ENCODE data around the gene PSMC3IP. TPM values are rescaled to one million over a fixed set of nuclear protein-coding genes. Genes with fewer than 3 reads are reported as not detected.

PSMC3IP gene
- total and polyA plus RNA-seq, 8 donors, result 0.89 to 6.5 (median 4.2) TPM; not detected in 2

- peak overlapping the region in 4 of 5 donors; percentile 90 to 93 (median 92) for H3K27ac ChIP-seq
- WGBS, 5 donors, result 84 to 96% (median 91%) methylated on average over 8 of the region's 8 CpGs
- H3K4me1 ChIP-seq, result peaks cover 54 to 82% (median 64%) of the 10 kb centered on the region in 4 donors
Measured at GRCh38 chr17:42522798-42523278, 54.7 kb downstream of the PSMC3IP start.

More at GRCh38 chr17:42522798-42523278, 54.7 kb downstream of the PSMC3IP start:
- no peak for TF ChIP-seq EP300 (IDR thresholded peaks at IDR 0.05)
- TF ChIP-seq, protein P1, sequence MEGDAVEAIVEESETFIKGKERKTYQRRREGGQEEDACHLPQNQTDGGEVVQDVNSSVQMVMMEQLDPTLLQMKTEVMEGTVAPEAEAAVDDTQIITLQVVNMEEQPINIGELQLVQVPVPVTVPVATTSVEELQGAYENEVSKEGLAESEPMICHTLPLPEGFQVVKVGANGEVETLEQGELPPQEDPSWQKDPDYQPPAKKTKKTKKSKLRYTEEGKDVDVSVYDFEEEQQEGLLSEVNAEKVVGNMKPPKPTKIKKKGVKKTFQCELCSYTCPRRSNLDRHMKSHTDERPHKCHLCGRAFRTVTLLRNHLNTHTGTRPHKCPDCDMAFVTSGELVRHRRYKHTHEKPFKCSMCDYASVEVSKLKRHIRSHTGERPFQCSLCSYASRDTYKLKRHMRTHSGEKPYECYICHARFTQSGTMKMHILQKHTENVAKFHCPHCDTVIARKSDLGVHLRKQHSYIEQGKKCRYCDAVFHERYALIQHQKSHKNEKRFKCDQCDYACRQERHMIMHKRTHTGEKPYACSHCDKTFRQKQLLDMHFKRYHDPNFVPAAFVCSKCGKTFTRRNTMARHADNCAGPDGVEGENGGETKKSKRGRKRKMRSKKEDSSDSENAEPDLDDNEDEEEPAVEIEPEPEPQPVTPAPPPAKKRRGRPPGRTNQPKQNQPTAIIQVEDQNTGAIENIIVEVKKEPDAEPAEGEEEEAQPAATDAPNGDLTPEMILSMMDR (IDR thresholded peaks at IDR 0.05), result no peak
- no peak for TF ChIP-seq POLR2A (IDR thresholded peaks at IDR 0.05)
- no peak for TF ChIP-seq POLR2AphosphoS5 (IDR thresholded peaks at IDR 0.05)
- H3K27me3 ChIP-seq, result no peaks in the 10 kb centered on the region
- DNase-seq, result no peak
- intact Hi-C loops (cut with DNase I; ENCODE audit: low total_unique reads), result no loop called here
- peaks cover 5 to 23% (median 13%) of the 10 kb centered on the region in 4 donors for H3K36me3 ChIP-seq
- H3K4me3 ChIP-seq, result no peak overlapping the region
- no peaks in the 10 kb centered on the region for H3K9me3 ChIP-seq

Other genes starting within 250 kb of the PSMC3IP start
- gene STAT3, start 189.3 kb downstream of the PSMC3IP start, total RNA-seq, result 100 to 1,000 TPM in 4 of 5 donors, 10 to 100 TPM in 1; 70.4 to 207 (median 159) TPM
- gene STAT3, start 189.3 kb downstream of the PSMC3IP start, polyA plus RNA-seq, result 10 to 100 TPM; 31.3 to 46.6 (median 42.3) TPM
- 100 to 1,000 TPM in 3 of 5 donors, 10 to 100 TPM in 2; 75.2 to 244 (median 162) TPM for gene CAVIN1, start 154.5 kb downstream of the PSMC3IP start, total RNA-seq
- gene CAVIN1, start 154.5 kb downstream of the PSMC3IP start, polyA plus RNA-seq, result 100 to 1,000 TPM in 1 of 3 donors, 10 to 100 TPM in 2; 61.2 to 104 (median 94.2) TPM
- gene ATP6V0A1, start 118.9 kb downstream of the PSMC3IP start, total RNA-seq, result 100 to 1,000 TPM in 3 of 5 donors, 10 to 100 TPM in 2; 61.7 to 435 (median 123) TPM
- 10 to 100 TPM; 13.1 to 24.5 (median 13.2) TPM for gene ATP6V0A1, start 118.9 kb downstream of the PSMC3IP start, polyA plus RNA-seq
- 10 to 100 TPM; 11.7 to 55.8 (median 22.9) TPM for gene NAGLU, start 41.5 kb downstream of the PSMC3IP start, total RNA-seq
- gene NAGLU, start 41.5 kb downstream of the PSMC3IP start, polyA plus RNA-seq, result 10 to 100 TPM; 16.7 to 22.4 (median 19.9) TPM
- 1 to 10 TPM in 1 of 5 donors, under 1 TPM in 1, not detected in 3; 0.55 to 1.8 TPM for gene HSD17B1, start 24.8 kb downstream of the PSMC3IP start, total RNA-seq
- gene HSD17B1, start 24.8 kb downstream of the PSMC3IP start, polyA plus RNA-seq, result 1 to 10 TPM; 2.7 to 4.8 (median 4.6) TPM
- gene COASY, start 15.6 kb downstream of the PSMC3IP start, total RNA-seq, result 100 to 1,000 TPM in 1 of 5 donors, 10 to 100 TPM in 4; 15.6 to 127 (median 43.5) TPM
- gene COASY, start 15.6 kb downstream of the PSMC3IP start, polyA plus RNA-seq, result 10 to 100 TPM; 79.6 to 93.4 (median 88.4) TPM
- gene MLX, start 10.6 kb downstream of the PSMC3IP start, total RNA-seq, result 100 to 1,000 TPM in 1 of 5 donors, 10 to 100 TPM in 4; 39.7 to 101 (median 62.5) TPM
- gene MLX, start 10.6 kb downstream of the PSMC3IP start, polyA plus RNA-seq, result 10 to 100 TPM; 39.1 to 83.4 (median 55.5) TPM
- gene RETREG3, start 31.6 kb upstream of the PSMC3IP start, total RNA-seq, result 10 to 100 TPM; 21.1 to 74.8 (median 51.0) TPM
- 10 to 100 TPM in 2 of 3 donors, 1 to 10 TPM in 1; 9.5 to 20.4 (median 15.4) TPM for gene RETREG3, start 31.6 kb upstream of the PSMC3IP start, polyA plus RNA-seq
- gene TUBG1, start 32.0 kb upstream of the PSMC3IP start, total RNA-seq, result 10 to 100 TPM; 18.5 to 72.4 (median 49.2) TPM
- 10 to 100 TPM; 33.3 to 51.5 (median 42.2) TPM for gene TUBG1, start 32.0 kb upstream of the PSMC3IP start, polyA plus RNA-seq
- 100 to 1,000 TPM in 2 of 5 donors, 10 to 100 TPM in 2, 1 to 10 TPM in 1; 4.3 to 181 (median 15.8) TPM for gene TUBG2, start 81.6 kb upstream of the PSMC3IP start, total RNA-seq
- 10 to 100 TPM; 13.3 to 17.1 (median 15.9) TPM for gene TUBG2, start 81.6 kb upstream of the PSMC3IP start, polyA plus RNA-seq
- 10 to 100 TPM; 16.5 to 96.0 (median 28.0) TPM for gene PLEKHH3, start 99.3 kb upstream of the PSMC3IP start, total RNA-seq
- gene PLEKHH3, start 99.3 kb upstream of the PSMC3IP start, polyA plus RNA-seq, result 10 to 100 TPM; 19.1 to 74.4 (median 52.9) TPM
- gene CCR10, start 104.1 kb upstream of the PSMC3IP start, total RNA-seq, result 10 to 100 TPM in 1 of 5 donors, 1 to 10 TPM in 3, not detected in 1; 1.7 to 11.7 (median 7.0) TPM
- gene CCR10, start 104.1 kb upstream of the PSMC3IP start, polyA plus RNA-seq, result 1 to 10 TPM in 1 of 3 donors, under 1 TPM in 2; 0.55 to 1.4 (median 0.56) TPM
- 10 to 100 TPM in 2 of 5 donors, 1 to 10 TPM in 3; 6.7 to 13.3 (median 9.0) TPM for gene CNTNAP1, start 104.8 kb upstream of the PSMC3IP start, total RNA-seq
- 1 to 10 TPM in 2 of 3 donors, under 1 TPM in 1; 0.76 to 2.7 (median 2.6) TPM for gene CNTNAP1, start 104.8 kb upstream of the PSMC3IP start, polyA plus RNA-seq
- 100 to 1,000 TPM in 1 of 5 donors, 10 to 100 TPM in 4; 28.1 to 512 (median 35.6) TPM for gene EZH1, start 167.3 kb upstream of the PSMC3IP start, total RNA-seq
- gene EZH1, start 167.3 kb upstream of the PSMC3IP start, polyA plus RNA-seq, result 10 to 100 TPM in 1 of 3 donors, 1 to 10 TPM in 2; 6.3 to 16.0 (median 6.7) TPM
- 10 to 100 TPM in 2 of 5 donors, not detected in 3; 10.4 to 15.2 TPM for gene RAMP2, start 183.5 kb upstream of the PSMC3IP start, total RNA-seq
- 10 to 100 TPM in 2 of 3 donors, 1 to 10 TPM in 1; 8.6 to 20.0 (median 19.2) TPM for gene RAMP2, start 183.5 kb upstream of the PSMC3IP start, polyA plus RNA-seq
- 10 to 100 TPM in 3 of 5 donors, 1 to 10 TPM in 2; 4.1 to 66.5 (median 12.9) TPM for gene VPS25, start 195.7 kb upstream of the PSMC3IP start, total RNA-seq
- gene VPS25, start 195.7 kb upstream of the PSMC3IP start, polyA plus RNA-seq, result 10 to 100 TPM; 71.8 to 79.6 (median 75.5) TPM
- gene WNK4, start 202.9 kb upstream of the PSMC3IP start, total RNA-seq, result 10 to 100 TPM in 2 of 5 donors, 1 to 10 TPM in 3; 1.1 to 30.4 (median 4.9) TPM
- 1 to 10 TPM; 1.1 to 1.7 (median 1.3) TPM for gene WNK4, start 202.9 kb upstream of the PSMC3IP start, polyA plus RNA-seq
- gene COA3, start 221.0 kb upstream of the PSMC3IP start, total RNA-seq, result 100 to 1,000 TPM in 3 of 5 donors, 10 to 100 TPM in 2; 22.2 to 166 (median 121) TPM
- gene COA3, start 221.0 kb upstream of the PSMC3IP start, polyA plus RNA-seq, result 100 to 1,000 TPM; 201 to 268 (median 201) TPM
- gene CNTD1, start 221.1 kb upstream of the PSMC3IP start, total RNA-seq, result 1 to 10 TPM in 2 of 5 donors, under 1 TPM in 1, not detected in 2; 0.29 to 2.2 (median 1.3) TPM
- 1 to 10 TPM; 1.3 to 2.4 (median 1.3) TPM for gene CNTD1, start 221.1 kb upstream of the PSMC3IP start, polyA plus RNA-seq
- 100 to 1,000 TPM in 3 of 5 donors, 10 to 100 TPM in 2; 53.1 to 192 (median 124) TPM for gene BECN1, start 246.6 kb upstream of the PSMC3IP start, total RNA-seq
- 10 to 100 TPM; 40.3 to 86.1 (median 65.2) TPM for gene BECN1, start 246.6 kb upstream of the PSMC3IP start, polyA plus RNA-seq